ENCODE results near the gene CACNA1H. TPM values are rescaled to one million over a fixed set of nuclear protein-coding genes. Genes with fewer than 3 reads are reported as not detected.

The CACNA1H gene
- total and polyA plus RNA-seq, 2 of the 8 experiments (the other 6 are each of a cell fraction or from before 2014, with no cell fraction given) = 14.0 to 28.7 TPM

GRCh38 chr16:1163567-1164055 is 10.7 kb downstream of the CACNA1H start:
- H2BK5ac ChIP-seq (ENCODE audit: low read depth, low read length) = peak overlapping the region; percentile 60
- no peak overlapping the region for H4K91ac ChIP-seq (replicated peaks; ENCODE audit: insufficient read length, low read length)
- no peak overlapping the region for H2AK5ac ChIP-seq (ENCODE audit: low read depth, low read length)
- no peak overlapping the region for H3K18ac ChIP-seq (ENCODE audit: extremely low read depth, low read length)
- no peak overlapping the region for H3K14ac ChIP-seq (ENCODE audit: insufficient read length)
- peaks cover 0 to 2% (median under 1%) of the 10 kb centered on the region in 4 experiments; a peak in 3 of 8 replicates for H3K36me3 ChIP-seq (ENCODE audit: control insufficient read depth in 2 of 4, insufficient read depth in 4 of 4, low read length in 3 of 4)
- H3K4me2 ChIP-seq (ENCODE audit: insufficient read depth in 1 of 2, low read depth in 2 of 2, low read length in 2 of 2) = no peak overlapping the region
- no peak overlapping the region for H3K56ac ChIP-seq (replicated peaks; ENCODE audit: insufficient read length, low read depth, low read length)
- H3K79me2 ChIP-seq (ENCODE audit: control insufficient read depth in 1 of 2, insufficient read depth in 2 of 2, low read length in 2 of 2) = peaks cover 0 to 16% of the 10 kb centered on the region in 2 experiments; a peak in 1 of 4 replicates
- peaks cover 24 to 38% of the 10 kb centered on the region in 2 experiments for H4K20me1 ChIP-seq (replicated peaks in 1 of 2; ENCODE audit: control insufficient read depth in 1 of 2, insufficient read depth in 2 of 2, low read length in 2 of 2)
- no peak overlapping the region for H3K4ac ChIP-seq (replicated peaks; ENCODE audit: insufficient read length, low read depth, low read length)
- no peak overlapping the region for H2BK120ac ChIP-seq (replicated peaks; ENCODE audit: low read depth, low read length)
- H4K8ac ChIP-seq (ENCODE audit: extremely low read depth, insufficient read depth, low read length) = no peak overlapping the region; the same call in 1 of the 2 replicates
- FAIRE-seq (no peak), DNase-seq (ENCODE audit: low read depth in 1 of 2, low spot score in 2 of 2) (no peak)
- no peak overlapping the region for H2AFZ ChIP-seq (ENCODE audit: low read length)
- TF ChIP-seq TBP (IDR thresholded peaks at IDR 0.05; ENCODE audit: low read depth, low read length) (no peak), EZH2 (IDR thresholded peaks at IDR 0.05; ENCODE audit: low read depth, low read length, severe bottlenecking) (no peak)
- no peak overlapping the region for H3K4me3 ChIP-seq (ENCODE audit: extremely low read depth in 1 of 4, insufficient read depth in 2 of 4, low read depth in 3 of 4, low read length in 4 of 4)
- peaks cover 16% of the 10 kb centered on the region for H3K79me1 ChIP-seq (ENCODE audit: low read depth, low read length)
- no peak overlapping the region for H3K9ac ChIP-seq (replicated peaks in 1 of 4; ENCODE audit: extremely low read depth in 1 of 4, low read depth in 3 of 4, low read length in 3 of 4)
- POLR2A ChIA-PET (ENCODE audit: partially characterized antibody) = interaction anchor here (0.7 kb wide), 1 partner anchor 8 kb away, joined by 3 read pairs; no protein-coding TSS in a partner anchor
- WGBS, 2 experiments (ENCODE audit: extremely low coverage in 1 of 2, insufficient coverage in 1 of 2, insufficient read length in 1 of 2, insufficient replicate concordance in 2 of 2, low coverage in 1 of 2, low lambda C conversion rate in 2 of 2, missing lambda C conversion rate in 1 of 2) = 84% methylated on average over 17 of the region's 19 CpGs; no CpG with 5 or more reads in 1 of the 2 experiments
- no peak overlapping the region for H2BK15ac ChIP-seq (ENCODE audit: low read length)
- H4K5ac ChIP-seq (ENCODE audit: insufficient read length, low read depth, low read length) = no peak overlapping the region
- no peaks in the 10 kb centered on the region for H3K9me3 ChIP-seq (ENCODE audit: insufficient read depth in 2 of 2, low read depth in 1 of 2, low read length in 1 of 2)
- H3K23ac ChIP-seq (ENCODE audit: insufficient read length) = no peak overlapping the region
- CTCF ChIA-PET (ENCODE audit: partially characterized antibody) = interaction anchor here (0.6 to 1.8 kb wide), 3 partner anchors 9 to 60 kb away, joined by 3 to 7 read pairs (median 4); no protein-coding TSS in a partner anchor
- no peak overlapping the region for H2BK20ac ChIP-seq (ENCODE audit: low read length)
- no peak overlapping the region for H3K27ac ChIP-seq (ENCODE audit: low read depth, low read length)
- no peak overlapping the region for H2BK12ac ChIP-seq (ENCODE audit: low read depth, low read length)
- no peaks in the 10 kb centered on the region for H3K23me2 ChIP-seq (ENCODE audit: low read depth, low read length)
- H3K4me1 ChIP-seq (replicated peaks in 1 of 4; ENCODE audit: control insufficient read depth in 3 of 4, insufficient read depth in 4 of 4, low read length in 3 of 4) = peaks cover 0 to 5% (median 0%) of the 10 kb centered on the region in 4 experiments; a peak in 2 of 7 replicates
- no peaks in the 10 kb centered on the region for H3K27me3 ChIP-seq (replicated peaks in 1 of 4; ENCODE audit: control insufficient read depth in 3 of 4, extremely low read depth in 1 of 4, insufficient read depth in 3 of 4, low read length in 3 of 4)
